A204.1 (cell line): ENCODE results near the gene GPATCH1.
A peak's percentile ranks its signal among the peaks of the same experiment; 100 is the strongest.
"Not testable (repeated sequence)": the region's sequence is repeated elsewhere in the genome, so short reads cannot be mapped to it uniquely, and the experiment has no call there.

Experiments used
- FAIRE-seq: peaks from 2 replicates; lab custom pipeline; 2012; peaks lifted over from hg19 to GRCh38; lab: Jason Lieb, UNC

Gene GPATCH1

GRCh38 chr19:33161201-33161600 is 80.2 kb downstream of the GPATCH1 start:
- FAIRE-seq, result no peak

GRCh38 chr19:33163481-33163880 is 82.5 kb downstream of the GPATCH1 start:
- no peak for FAIRE-seq

- FAIRE-seq, result not testable (repeated sequence)
Observed at GRCh38 chr19:33166037-33166436, 85.1 kb downstream of the GPATCH1 start.

GRCh38 chr19:33167438-33167837 is 86.5 kb downstream of the GPATCH1 start:
- FAIRE-seq, result no peak

GRCh38 chr19:33168528-33168927 is 87.5 kb downstream of the GPATCH1 start:
- FAIRE-seq, result no peak

GRCh38 chr19:33171222-33171795 is 90.3 kb downstream of the GPATCH1 start:
- no peak for FAIRE-seq

- FAIRE-seq, result no peak
Observed at GRCh38 chr19:33171916-33172359, 91.0 kb downstream of the GPATCH1 start.

GRCh38 chr19:33174186-33174585 is 93.2 kb downstream of the GPATCH1 start:
- no peak for FAIRE-seq

GRCh38 chr19:33175156-33175782 is 94.3 kb downstream of the GPATCH1 start:
- FAIRE-seq, result no peak

GRCh38 chr19:33175886-33176669 is 95.1 kb downstream of the GPATCH1 start:
- no peak for FAIRE-seq

GRCh38 chr19:33176670-33177416 is 95.9 kb downstream of the GPATCH1 start:
- FAIRE-seq, result peak; percentile 93

- FAIRE-seq, result no peak
Observed at GRCh38 chr19:33177417-33177979, 96.5 kb downstream of the GPATCH1 start.
